Glomerular endothelial cell (primary cell): Measurements from ENCODE around the gene MAGEB17. TPM values are rescaled to one million over a fixed set of nuclear protein-coding genes. Genes with fewer than 3 reads are reported as not detected.
"Not testable (repeated sequence)": the region's sequence is repeated elsewhere in the genome, so short reads cannot be mapped to it uniquely, and the experiment has no call there.

Source experiments
- DNase-seq: peaks from one replicate; pipeline ENCODE4 v3.0.0-alpha.2; 2011; ENCODE audit warnings: low read depth, low spot score; ENCODE audit errors: extremely low read depth
- total RNA-seq: library from RNA; depleted of rRNA; stranded (reverse); fragments of >200 nt; gene quantifications from 2 replicates; pipeline ENCODE4 v1.2.3, GENCODE V29; 2015

The MAGEB17 gene
- total RNA-seq = 0.18 TPM in 1 of 2 replicates, not detected in the other

- DNase-seq = no peak
These were observed at the start of gene MAGEB17 for GRCh38 chrX:16167181-16167580. Gene MAGEB17 (plus strand): TSS chrX:16167481. CDS start chrX:16170383, 2,902 bp downstream.

GRCh38 chrX:16119353-16120220, 47.7 kb upstream of the MAGEB17 start:
- DNase-seq = no peak

GRCh38 chrX:16120431-16120830, 46.9 kb upstream of the MAGEB17 start:
- DNase-seq = no peak

GRCh38 chrX:16123222-16123786, 44.0 kb upstream of the MAGEB17 start, which contains the start of gene GRPR:
Gene GRPR (plus strand): TSS chrX:16123565. CDS start chrX:16123954, 389 bp downstream.
- peak; percentile 61 for DNase-seq

GRCh38 chrX:16124201-16124600, 43.1 kb upstream of the MAGEB17 start:
- no peak for DNase-seq

GRCh38 chrX:16125520-16126149, 41.6 kb upstream of the MAGEB17 start:
- DNase-seq = no peak

GRCh38 chrX:16130707-16131106, 36.6 kb upstream of the MAGEB17 start:
- no peak for DNase-seq

GRCh38 chrX:16134936-16135335, 32.3 kb upstream of the MAGEB17 start:
- DNase-seq = no peak

GRCh38 chrX:16136080-16136479, 31.2 kb upstream of the MAGEB17 start:
- DNase-seq = no peak

GRCh38 chrX:16137416-16138107, 29.7 kb upstream of the MAGEB17 start:
- no peak for DNase-seq

- no peak for DNase-seq
These were observed 29.2 kb upstream of the MAGEB17 start for GRCh38 chrX:16138108-16138427.

GRCh38 chrX:16140448-16140847, 26.8 kb upstream of the MAGEB17 start:
- no peak for DNase-seq

GRCh38 chrX:16140983-16141382, 26.3 kb upstream of the MAGEB17 start:
- no peak for DNase-seq

- DNase-seq = no peak
These were observed 25.6 kb upstream of the MAGEB17 start for GRCh38 chrX:16141422-16142245.

- no peak for DNase-seq
These were observed 25.1 kb upstream of the MAGEB17 start for GRCh38 chrX:16142246-16142558.

- no peak for DNase-seq
These were observed 23.3 kb upstream of the MAGEB17 start for GRCh38 chrX:16143968-16144367.

GRCh38 chrX:16144420-16144819, 22.9 kb upstream of the MAGEB17 start:
- DNase-seq = no peak

- DNase-seq = not testable (repeated sequence)
These were observed 22.2 kb upstream of the MAGEB17 start for GRCh38 chrX:16145093-16145492.

- no peak for DNase-seq
These were observed 21.6 kb upstream of the MAGEB17 start for GRCh38 chrX:16145656-16146055.

GRCh38 chrX:16148896-16149295, 18.4 kb upstream of the MAGEB17 start:
- no peak for DNase-seq
